GM12865 (cell line): Measurements from ENCODE around the gene ACOT13.
"Not testable (repeated sequence)": the region's sequence is repeated elsewhere in the genome, so short reads cannot be mapped to it uniquely, and the experiment has no call there.

Source experiments
- DNase-seq: peaks from one replicate; pipeline ENCODE4 v3.0.0; 2010; ENCODE audit warnings: low read depth
- H3K4me3 ChIP-seq: 2 replicates; pipeline ENCODE4 v1.5.1; 2011; ENCODE audit warnings: mild to moderate bottlenecking, low read depth, low read length, control low read depth
- TF ChIP-seq, protein P1 (sequence below): IDR thresholded peaks from 2 replicates; pipeline ENCODE4 v1.5.1; 2011; ENCODE audit warnings: low read length, control low read depth, low read depth, inconsistent platforms; ENCODE audit not compliant: insufficient read depth; ENCODE audit errors: missing control alignments

Gene ACOT13

DNA sequence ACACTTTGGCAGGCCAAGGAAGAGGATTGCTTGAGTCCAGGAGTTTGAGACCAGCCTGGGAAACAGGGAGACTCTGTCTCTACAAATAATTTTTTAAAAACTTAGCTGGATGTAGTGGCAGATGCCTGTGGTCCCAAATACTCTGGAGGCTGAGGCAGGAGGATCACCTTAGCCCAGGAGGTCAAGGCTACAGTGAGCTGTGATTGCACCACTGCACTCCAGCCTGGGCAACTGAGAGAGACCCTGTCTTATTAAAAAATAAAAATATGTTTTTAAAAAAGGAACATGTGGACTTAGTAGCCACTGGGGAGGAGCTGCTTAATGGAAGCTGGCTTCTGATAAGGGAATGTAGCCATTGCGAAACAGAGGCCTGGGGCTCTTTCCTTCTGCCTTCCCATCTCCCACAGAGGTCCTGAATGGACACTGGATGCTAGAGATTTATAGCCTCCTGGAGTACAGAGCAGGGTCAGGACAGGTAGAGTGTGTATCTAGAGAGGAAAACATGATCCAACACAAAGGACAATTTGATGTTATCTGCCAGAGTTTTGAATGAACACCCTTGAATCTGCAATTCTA is 86.1 kb downstream of the ACOT13 start:
- TF ChIP-seq, protein P1, sequence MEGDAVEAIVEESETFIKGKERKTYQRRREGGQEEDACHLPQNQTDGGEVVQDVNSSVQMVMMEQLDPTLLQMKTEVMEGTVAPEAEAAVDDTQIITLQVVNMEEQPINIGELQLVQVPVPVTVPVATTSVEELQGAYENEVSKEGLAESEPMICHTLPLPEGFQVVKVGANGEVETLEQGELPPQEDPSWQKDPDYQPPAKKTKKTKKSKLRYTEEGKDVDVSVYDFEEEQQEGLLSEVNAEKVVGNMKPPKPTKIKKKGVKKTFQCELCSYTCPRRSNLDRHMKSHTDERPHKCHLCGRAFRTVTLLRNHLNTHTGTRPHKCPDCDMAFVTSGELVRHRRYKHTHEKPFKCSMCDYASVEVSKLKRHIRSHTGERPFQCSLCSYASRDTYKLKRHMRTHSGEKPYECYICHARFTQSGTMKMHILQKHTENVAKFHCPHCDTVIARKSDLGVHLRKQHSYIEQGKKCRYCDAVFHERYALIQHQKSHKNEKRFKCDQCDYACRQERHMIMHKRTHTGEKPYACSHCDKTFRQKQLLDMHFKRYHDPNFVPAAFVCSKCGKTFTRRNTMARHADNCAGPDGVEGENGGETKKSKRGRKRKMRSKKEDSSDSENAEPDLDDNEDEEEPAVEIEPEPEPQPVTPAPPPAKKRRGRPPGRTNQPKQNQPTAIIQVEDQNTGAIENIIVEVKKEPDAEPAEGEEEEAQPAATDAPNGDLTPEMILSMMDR = no peak
- DNase-seq = no peak

GRCh38 chr6:24753545-24753944 is 86.7 kb downstream of the ACOT13 start:
- no peak for DNase-seq
- TF ChIP-seq, protein P1 = no peak
- no peak overlapping the region for H3K4me3 ChIP-seq

More for the DNA sequence above, 86.1 kb downstream of the ACOT13 start:
- no peak overlapping the region for H3K4me3 ChIP-seq

GRCh38 chr6:24754378-24754777 is 87.5 kb downstream of the ACOT13 start:
- not testable (repeated sequence) for DNase-seq, H3K4me3 ChIP-seq
